ENCODE data around the gene TCOF1.

GRCh38 chr5:150349681-150350275 lies 7.7 kb upstream of the TCOF1 start:
- no peak for TF ChIP-seq SUZ12 (IDR thresholded peaks at IDR 0.05; ENCODE audit: extremely low read depth, insufficient read depth, insufficient read length)
- no peak for TF ChIP-seq ZNF274 (IDR thresholded peaks at IDR 0.05; ENCODE audit: low read depth, low read length)
